Inferior parietal cortex (tissue), 1 donor: Measurements from ENCODE around the gene SSNA1.
A peak's percentile ranks its signal among the peaks of the same experiment; 100 is the strongest.

Experiments
- DNase-seq: peaks from one replicate; pipeline ENCODE4 v3.0.0-alpha.2; 2016; ENCODE audit errors: extremely low spot score

The SSNA1 gene

GRCh38 chr9:137199411-137200121 lies 11.1 kb downstream of the SSNA1 start:
- no peak for DNase-seq

GRCh38 chr9:137200311-137201204 lies 12.1 kb downstream of the SSNA1 start, which contains the start of gene TPRN:
TPRN (minus strand) TSS chr9:137200741; CDS start chr9:137200711, 30 bp downstream.
- peak; percentile 98 for DNase-seq

GRCh38 chr9:137201205-137201868 lies 12.9 kb downstream of the SSNA1 start:
- DNase-seq = no peak

GRCh38 chr9:137202966-137203365 lies 14.5 kb downstream of the SSNA1 start:
- DNase-seq = no peak

GRCh38 chr9:137204731-137205125 lies 16.3 kb downstream of the SSNA1 start:
- DNase-seq = no peak

GRCh38 chr9:137205126-137206069 lies 16.9 kb downstream of the SSNA1 start, which contains the start of the genes NDOR1 and TMEM203:
NDOR1 (plus strand) TSS chr9:137205700; CDS start chr9:137205778, 78 bp downstream.
TMEM203 (minus strand) TSS chr9:137205648; CDS start chr9:137205414, 234 bp downstream.
- peak; percentile 96 for DNase-seq

- DNase-seq = no peak
Observed at GRCh38 chr9:137206602-137207001, 18.1 kb downstream of the SSNA1 start.

GRCh38 chr9:137211532-137211931 lies 23.1 kb downstream of the SSNA1 start:
- DNase-seq = no peak

- no peak for DNase-seq
Observed at GRCh38 chr9:137212520-137212919, 24.0 kb downstream of the SSNA1 start.

GRCh38 chr9:137213160-137214060 lies 24.9 kb downstream of the SSNA1 start:
- DNase-seq = no peak

GRCh38 chr9:137214620-137215019 lies 26.1 kb downstream of the SSNA1 start:
- DNase-seq = no peak

GRCh38 chr9:137215196-137215986 lies 26.9 kb downstream of the SSNA1 start:
- DNase-seq = no peak

- no peak for DNase-seq
Observed at GRCh38 chr9:137216188-137216965, 27.9 kb downstream of the SSNA1 start.

- no peak for DNase-seq
Observed at GRCh38 chr9:137217276-137218211, 29.1 kb downstream of the SSNA1 start.

- no peak for DNase-seq
Observed at GRCh38 chr9:137218212-137218753, 29.8 kb downstream of the SSNA1 start.

GRCh38 chr9:137218754-137219271 lies 30.3 kb downstream of the SSNA1 start:
- DNase-seq = no peak
